NB4 (cell line): Measurements from ENCODE around the gene CFAP46.

ENCODE experiments used
- POLR2A ChIP-seq: IDR thresholded peaks from 2 replicates; pipeline ENCODE4 v1.6.1; 2011; ENCODE audit warnings: mild to moderate bottlenecking; ENCODE audit not compliant: insufficient read length; ENCODE audit errors: extremely low read depth
- TF ChIP-seq, protein P1 (sequence below): IDR thresholded peaks from one replicate; pipeline ENCODE4 v1.5.1; 2012; ENCODE audit warnings: low read depth, low read length
- TF ChIP-seq, protein P2 (sequence below): IDR thresholded peaks from 2 replicates; pipeline ENCODE4 v1.6.1; 2011; ENCODE audit warnings: low read depth, low read length

- TF ChIP-seq, protein P1, sequence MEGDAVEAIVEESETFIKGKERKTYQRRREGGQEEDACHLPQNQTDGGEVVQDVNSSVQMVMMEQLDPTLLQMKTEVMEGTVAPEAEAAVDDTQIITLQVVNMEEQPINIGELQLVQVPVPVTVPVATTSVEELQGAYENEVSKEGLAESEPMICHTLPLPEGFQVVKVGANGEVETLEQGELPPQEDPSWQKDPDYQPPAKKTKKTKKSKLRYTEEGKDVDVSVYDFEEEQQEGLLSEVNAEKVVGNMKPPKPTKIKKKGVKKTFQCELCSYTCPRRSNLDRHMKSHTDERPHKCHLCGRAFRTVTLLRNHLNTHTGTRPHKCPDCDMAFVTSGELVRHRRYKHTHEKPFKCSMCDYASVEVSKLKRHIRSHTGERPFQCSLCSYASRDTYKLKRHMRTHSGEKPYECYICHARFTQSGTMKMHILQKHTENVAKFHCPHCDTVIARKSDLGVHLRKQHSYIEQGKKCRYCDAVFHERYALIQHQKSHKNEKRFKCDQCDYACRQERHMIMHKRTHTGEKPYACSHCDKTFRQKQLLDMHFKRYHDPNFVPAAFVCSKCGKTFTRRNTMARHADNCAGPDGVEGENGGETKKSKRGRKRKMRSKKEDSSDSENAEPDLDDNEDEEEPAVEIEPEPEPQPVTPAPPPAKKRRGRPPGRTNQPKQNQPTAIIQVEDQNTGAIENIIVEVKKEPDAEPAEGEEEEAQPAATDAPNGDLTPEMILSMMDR = no peak
- no peak for TF ChIP-seq POLR2A
- TF ChIP-seq, protein P2, sequence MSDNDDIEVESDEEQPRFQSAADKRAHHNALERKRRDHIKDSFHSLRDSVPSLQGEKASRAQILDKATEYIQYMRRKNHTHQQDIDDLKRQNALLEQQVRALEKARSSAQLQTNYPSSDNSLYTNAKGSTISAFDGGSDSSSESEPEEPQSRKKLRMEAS = no peak
Observed at GRCh38 chr10:132878730-132879407, 63.5 kb downstream of the CFAP46 start.
